ENCODE measurements around the gene ALLC.
"Not testable (repeated sequence)": the region's sequence is repeated elsewhere in the genome, so short reads cannot be mapped to it uniquely, and the experiment has no call there.

Gene ALLC

GRCh38 chr2:3631851-3632659 is 25.9 kb upstream of the ALLC start:
- Histone ChIP-seq H3K9me3 (ENCODE audit: control insufficient read depth, insufficient read depth, low read length) (no peaks in the 10 kb centered on the region), H3K4me1 (ENCODE audit: insufficient read depth, low read length) (no peaks in the 10 kb centered on the region), H3K9ac (ENCODE audit: low read depth, low read length) (no peak overlapping the region), H3K36me3 (ENCODE audit: insufficient read depth, low read length) (no peaks in the 10 kb centered on the region)

- Histone ChIP-seq H3K9me3 (ENCODE audit: control insufficient read depth, insufficient read depth, low read length) (no peaks in the 10 kb centered on the region), H3K36me3 (ENCODE audit: insufficient read depth, low read length) (no peaks in the 10 kb centered on the region), H3K9ac (ENCODE audit: low read depth, low read length) (no peak overlapping the region), H3K4me1 (ENCODE audit: insufficient read depth, low read length) (no peaks in the 10 kb centered on the region)
Observed at GRCh38 chr2:3633089-3633981, 24.7 kb upstream of the ALLC start.

GRCh38 chr2:3633982-3634595 is 23.9 kb upstream of the ALLC start:
- Histone ChIP-seq H3K36me3 (ENCODE audit: insufficient read depth, low read length) (no peaks in the 10 kb centered on the region), H3K4me1 (ENCODE audit: insufficient read depth, low read length) (no peaks in the 10 kb centered on the region), H3K9ac (ENCODE audit: low read depth, low read length) (no peak overlapping the region)

GRCh38 chr2:3634596-3635121 is 23.3 kb upstream of the ALLC start:
- no peaks in the 10 kb centered on the region for H3K9me3 ChIP-seq (ENCODE audit: control insufficient read depth, insufficient read depth, low read length)
- no peaks in the 10 kb centered on the region for H3K36me3 ChIP-seq (ENCODE audit: insufficient read depth, low read length)
- H3K4me1 ChIP-seq (ENCODE audit: insufficient read depth, low read length): no peaks in the 10 kb centered on the region

More at GRCh38 chr2:3633982-3634595, 23.9 kb upstream of the ALLC start:
- no peaks in the 10 kb centered on the region for H3K9me3 ChIP-seq (ENCODE audit: control insufficient read depth, insufficient read depth, low read length)

GRCh38 chr2:3635171-3635974 is 22.6 kb upstream of the ALLC start:
- H3K4me1 ChIP-seq (ENCODE audit: insufficient read depth, low read length): no peaks in the 10 kb centered on the region
- no peaks in the 10 kb centered on the region for H3K36me3 ChIP-seq (ENCODE audit: insufficient read depth, low read length)
- H3K9me3 ChIP-seq (ENCODE audit: control insufficient read depth, insufficient read depth, low read length): no peaks in the 10 kb centered on the region
- H3K9ac ChIP-seq (ENCODE audit: low read depth, low read length): no peak overlapping the region

More at GRCh38 chr2:3634596-3635121, 23.3 kb upstream of the ALLC start:
- no peak overlapping the region for H3K9ac ChIP-seq (ENCODE audit: low read depth, low read length)

GRCh38 chr2:3635975-3636327 is 22.0 kb upstream of the ALLC start:
- not testable (repeated sequence) for H3K36me3 ChIP-seq (ENCODE audit: insufficient read depth, low read length); H3K9me3 ChIP-seq (ENCODE audit: control insufficient read depth, insufficient read depth, low read length); H3K9ac ChIP-seq (ENCODE audit: low read depth, low read length); H3K4me1 ChIP-seq (ENCODE audit: insufficient read depth, low read length)

GRCh38 chr2:3636586-3637310 is 21.3 kb upstream of the ALLC start:
- H3K36me3 ChIP-seq (ENCODE audit: insufficient read depth, low read length): no peaks in the 10 kb centered on the region
- no peak overlapping the region for H3K9ac ChIP-seq (ENCODE audit: low read depth, low read length)
- H3K4me1 ChIP-seq (ENCODE audit: insufficient read depth, low read length): no peaks in the 10 kb centered on the region
- no peaks in the 10 kb centered on the region for H3K9me3 ChIP-seq (ENCODE audit: control insufficient read depth, insufficient read depth, low read length)

- Histone ChIP-seq H3K36me3 (ENCODE audit: insufficient read depth, low read length) (no peaks in the 10 kb centered on the region), H3K9me3 (ENCODE audit: control insufficient read depth, insufficient read depth, low read length) (no peaks in the 10 kb centered on the region), H3K9ac (ENCODE audit: low read depth, low read length) (no peak overlapping the region), H3K4me1 (ENCODE audit: insufficient read depth, low read length) (no peaks in the 10 kb centered on the region)
Observed at GRCh38 chr2:3637311-3637675, 20.7 kb upstream of the ALLC start.

GRCh38 chr2:3637692-3638455 is 20.1 kb upstream of the ALLC start:
- H3K36me3 ChIP-seq (ENCODE audit: insufficient read depth, low read length): no peaks in the 10 kb centered on the region
- H3K9ac ChIP-seq (ENCODE audit: low read depth, low read length): no peak overlapping the region
- H3K9me3 ChIP-seq (ENCODE audit: control insufficient read depth, insufficient read depth, low read length): no peaks in the 10 kb centered on the region

GRCh38 chr2:3638456-3638810 is 19.6 kb upstream of the ALLC start:
- Histone ChIP-seq H3K9me3 (ENCODE audit: control insufficient read depth, insufficient read depth, low read length) (no peaks in the 10 kb centered on the region), H3K4me1 (ENCODE audit: insufficient read depth, low read length) (no peaks in the 10 kb centered on the region), H3K9ac (ENCODE audit: low read depth, low read length) (no peak overlapping the region), H3K36me3 (ENCODE audit: insufficient read depth, low read length) (no peaks in the 10 kb centered on the region)

More at GRCh38 chr2:3637692-3638455, 20.1 kb upstream of the ALLC start:
- H3K4me1 ChIP-seq (ENCODE audit: insufficient read depth, low read length): no peaks in the 10 kb centered on the region

- Histone ChIP-seq H3K9me3 (ENCODE audit: control insufficient read depth, insufficient read depth, low read length) (no peaks in the 10 kb centered on the region), H3K36me3 (ENCODE audit: insufficient read depth, low read length) (no peaks in the 10 kb centered on the region), H3K9ac (ENCODE audit: low read depth, low read length) (no peak overlapping the region)
Observed at GRCh38 chr2:3639015-3639630, 18.9 kb upstream of the ALLC start.

GRCh38 chr2:3639653-3640052 is 18.3 kb upstream of the ALLC start:
- no peaks in the 10 kb centered on the region for H3K4me1 ChIP-seq (ENCODE audit: insufficient read depth, low read length)
- H3K36me3 ChIP-seq (ENCODE audit: insufficient read depth, low read length): no peaks in the 10 kb centered on the region
- no peaks in the 10 kb centered on the region for H3K9me3 ChIP-seq (ENCODE audit: control insufficient read depth, insufficient read depth, low read length)
- no peak overlapping the region for H3K9ac ChIP-seq (ENCODE audit: low read depth, low read length)

More at GRCh38 chr2:3639015-3639630, 18.9 kb upstream of the ALLC start:
- H3K4me1 ChIP-seq (ENCODE audit: insufficient read depth, low read length): no peaks in the 10 kb centered on the region
